Cardiac fibroblast (primary cell): ENCODE data around the gene CYP27A1.

Experiments used
- DNase-seq, 2 donors: peaks; one replicate each; pipeline versions ENCODE4 v3.0.0 to v3.0.0-alpha.2; 2010; ENCODE audit warnings: low read depth in 2 of 2
- H3K4me3 ChIP-seq, 2 donors: replicated peaks in 1 of 2; 1 replicate in 1 of 2; 2 replicates in 1 of 2; pipeline ENCODE4 v1.5.1; 2011; ENCODE audit warnings: low read depth in 2 of 2, low read length in 2 of 2, mild to moderate bottlenecking in 2 of 2, moderate library complexity in 1 of 2
- CTCF ChIP-seq: IDR thresholded peaks from one replicate; pipeline ENCODE4 v1.5.1; 2011; ENCODE audit warnings: low read depth, mild to moderate bottlenecking, low read length, inconsistent platforms

CYP27A1 gene

GRCh38 chr2:218807626-218808025, 25.7 kb downstream of the CYP27A1 start:
- no peak for DNase-seq
- no peak overlapping the region for H3K4me3 ChIP-seq
- no peak for TF ChIP-seq CTCF

GRCh38 chr2:218809515-218809914, 27.6 kb downstream of the CYP27A1 start:
- H3K4me3 ChIP-seq, result no peak overlapping the region
- DNase-seq, result no peak
- TF ChIP-seq CTCF, result no peak

GRCh38 chr2:218810256-218810655, 28.3 kb downstream of the CYP27A1 start:
- no peak for DNase-seq
- no peak overlapping the region for H3K4me3 ChIP-seq
- TF ChIP-seq CTCF, result no peak

- no peak for TF ChIP-seq CTCF
- no peak overlapping the region for H3K4me3 ChIP-seq
- DNase-seq, result peak in 1 of 2 donors; percentile 40
These were observed 29.4 kb downstream of the CYP27A1 start for GRCh38 chr2:218811382-218811781.

GRCh38 chr2:218812096-218812815, 30.3 kb downstream of the CYP27A1 start:
- no peak for DNase-seq
- TF ChIP-seq CTCF, result no peak

GRCh38 chr2:218812861-218813260, 30.9 kb downstream of the CYP27A1 start:
- no peak overlapping the region for H3K4me3 ChIP-seq
- TF ChIP-seq CTCF, result no peak
- DNase-seq, result no peak

More at GRCh38 chr2:218812096-218812815, 30.3 kb downstream of the CYP27A1 start:
- no peak overlapping the region for H3K4me3 ChIP-seq
